Epithelial cell of esophagus (primary cell): ENCODE results near the gene FBLN1.

Experiments
- DNase-seq: peaks from one replicate; pipeline ENCODE4 v3.0.0; 2010; ENCODE audit warnings: low read depth
- H3K4me3 ChIP-seq: 2 replicates; pipeline ENCODE4 v1.5.1; 2011; ENCODE audit warnings: mild to moderate bottlenecking, low read length, control low read depth
- CTCF ChIP-seq: IDR thresholded peaks from 2 replicates; pipeline ENCODE4 v1.5.1; 2011; ENCODE audit warnings: low read depth, mild to moderate bottlenecking, low read length, control low read depth, inconsistent platforms; ENCODE audit not compliant: insufficient read depth; ENCODE audit errors: missing control alignments

Gene FBLN1

DNA sequence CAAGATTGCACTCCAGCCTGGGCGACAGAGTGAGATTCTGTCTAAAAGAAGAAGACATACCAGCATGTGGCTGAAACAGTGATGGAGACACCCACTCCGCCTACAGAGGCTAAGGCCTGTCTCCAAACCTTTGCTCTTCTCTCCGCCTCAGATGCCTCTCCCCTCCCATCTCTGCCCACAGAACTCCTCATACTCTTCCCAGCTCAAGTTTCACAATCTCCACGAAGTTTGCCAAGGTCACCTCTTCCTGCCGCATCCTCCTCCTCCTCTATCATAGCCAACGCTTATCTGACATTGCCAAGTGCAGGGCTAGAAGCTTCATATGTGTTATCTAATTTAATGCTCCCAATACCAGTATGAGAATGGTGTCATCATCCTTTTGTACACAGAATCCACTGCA lies 25.9 kb upstream of the FBLN1 start:
- H3K4me3 ChIP-seq = no peak overlapping the region
- no peak for DNase-seq
- no peak for TF ChIP-seq CTCF

DNA sequence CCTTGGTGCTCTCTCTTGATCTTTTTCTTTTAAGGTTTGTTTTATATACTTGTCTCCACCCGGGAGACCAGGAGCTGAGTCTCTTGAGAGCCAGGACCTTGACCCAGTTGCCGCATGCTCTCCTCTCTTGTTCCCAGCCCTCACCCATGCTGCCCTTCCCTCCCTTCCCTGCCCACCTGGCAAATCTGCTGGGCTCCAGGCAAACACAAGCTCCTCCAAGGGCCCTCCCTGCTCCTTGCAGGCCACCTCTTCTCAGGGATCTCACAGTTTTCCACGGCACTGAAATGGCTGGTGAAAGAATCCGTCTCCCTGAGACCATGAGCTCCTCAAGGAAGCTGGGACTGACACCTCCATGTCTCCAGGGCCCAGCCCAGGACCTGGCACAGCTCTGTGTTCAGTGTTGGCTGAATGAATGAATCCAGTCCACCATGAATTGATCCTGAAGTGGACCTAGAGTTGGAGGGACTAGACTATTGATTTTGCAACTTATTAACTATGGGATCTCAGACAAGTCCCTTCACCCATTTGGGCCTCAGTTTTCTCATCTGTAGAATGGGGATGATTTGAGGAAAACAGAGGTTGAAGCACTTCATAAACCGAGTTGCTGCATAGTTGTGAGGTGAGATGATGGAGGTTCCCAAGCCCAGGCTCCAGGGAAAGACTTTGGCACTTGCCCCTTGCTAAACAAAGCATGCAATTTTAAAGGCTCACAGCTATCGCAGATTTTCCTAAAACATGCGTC lies 25.1 kb upstream of the FBLN1 start:
- no peak for DNase-seq

DNA sequence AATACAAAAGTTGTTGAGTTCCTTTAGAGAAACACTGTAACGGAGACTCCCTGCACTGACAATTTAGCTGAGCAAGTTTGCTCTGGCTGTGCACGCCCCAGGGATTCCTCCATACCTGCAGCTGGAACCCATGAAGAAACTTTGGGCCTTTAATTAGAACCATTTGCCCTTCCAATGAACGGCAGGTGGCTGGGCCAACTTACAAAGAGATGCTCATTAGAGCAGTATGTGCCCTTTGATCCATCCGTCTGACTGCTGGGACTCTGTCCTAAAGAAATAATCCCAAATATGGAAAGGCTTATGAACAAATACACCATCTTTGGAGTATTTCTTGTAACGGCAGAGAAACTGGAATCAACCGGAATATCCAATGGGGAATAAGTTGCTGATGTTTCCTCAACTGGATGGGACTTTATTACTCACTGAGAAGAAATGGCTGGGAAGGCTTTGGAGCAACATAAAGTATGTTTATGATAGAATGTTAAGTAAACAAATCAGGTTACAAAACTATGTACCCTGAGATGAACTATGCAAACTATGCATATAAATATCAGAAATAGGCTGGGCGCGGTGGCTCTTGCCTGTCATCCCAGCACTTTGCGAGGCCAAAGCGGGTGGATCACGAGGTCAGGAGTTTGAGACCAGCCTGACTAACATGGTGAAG lies 24.4 kb upstream of the FBLN1 start:
- TF ChIP-seq CTCF = no peak
- DNase-seq = peak; percentile 56
- no peak overlapping the region for H3K4me3 ChIP-seq

More for the DNA sequence above, 25.1 kb upstream of the FBLN1 start:
- no peak overlapping the region for H3K4me3 ChIP-seq
- TF ChIP-seq CTCF = no peak

- no peak for DNase-seq
- no peak for TF ChIP-seq CTCF
- no peak overlapping the region for H3K4me3 ChIP-seq
Observed at GRCh38 chr22:45480717-45481116, 22.0 kb upstream of the FBLN1 start.

DNA sequence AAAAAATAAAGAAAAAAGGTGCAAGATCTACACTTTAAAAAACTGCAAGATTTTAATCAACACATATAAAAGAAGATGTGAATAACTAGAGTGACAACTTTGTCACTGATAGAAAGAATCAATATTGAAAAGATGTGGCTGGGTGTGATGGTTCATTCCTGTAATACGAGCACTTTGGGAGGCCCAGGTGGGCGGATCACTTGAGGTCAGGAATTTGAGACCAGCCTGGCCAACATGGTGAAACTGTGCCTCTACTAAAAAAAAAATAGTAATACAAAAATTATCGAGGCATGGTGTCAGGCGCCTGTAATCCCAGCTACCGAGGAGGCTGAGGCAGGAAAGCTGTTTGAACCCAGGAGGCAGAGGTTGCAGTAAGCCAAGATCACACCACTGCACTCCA lies 21.0 kb upstream of the FBLN1 start:
- H3K4me3 ChIP-seq = no peak overlapping the region
- no peak for TF ChIP-seq CTCF
- no peak for DNase-seq

- DNase-seq = no peak
- H3K4me3 ChIP-seq = no peak overlapping the region
- no peak for TF ChIP-seq CTCF
Observed at GRCh38 chr22:45482169-45482568, 20.5 kb upstream of the FBLN1 start.
